H1 (cell line): ENCODE results near the gene MAML3. TPM values are rescaled to one million over a fixed set of nuclear protein-coding genes. Genes with fewer than 3 reads are reported as not detected.

Experiments
- CTCF ChIA-PET: fragments of 300-600 bp; sonication (Branson Sonifier 250); formaldehyde crosslinking; loops from one replicate; lab custom pipeline; 2021; ENCODE audit not compliant: partially characterized antibody; lab: Charles Lee
- POLR2A ChIA-PET: fragments of 300-600 bp; sonication (Branson Sonifier 250); formaldehyde crosslinking; loops from one replicate; lab custom pipeline; 2021; ENCODE audit warnings: inconsistent platforms; ENCODE audit not compliant: partially characterized antibody; lab: Charles Lee
- DNase-seq, 2 experiments: peaks; one replicate each; pipeline versions ENCODE4 v3.0.0 to v3.0.0-alpha.2; 2010 to 2022; ENCODE audit warnings: low spot score in 2 of 2, low read depth in 1 of 2, mixed read lengths in 1 of 2
- FAIRE-seq: peaks from 2 replicates; lab custom pipeline; 2011; peaks lifted over from hg19 to GRCh38; lab: Jason Lieb, UNC
- H2AFZ ChIP-seq: 2 replicates; pipeline ENCODE4 v1.8.1; 2012; ENCODE audit warnings: low read length, inconsistent platforms
- H2AK5ac ChIP-seq: 2 replicates; pipeline ENCODE4 v1.6.1; 2013; ENCODE audit warnings: low read depth, low read length
- H2BK120ac ChIP-seq: replicated peaks from 2 replicates; pipeline ENCODE3; 2013; ENCODE audit warnings: low read depth, low read length, inconsistent platforms
- H2BK12ac ChIP-seq: 2 replicates; pipeline ENCODE4 v1.6.1; 2013; ENCODE audit warnings: low read depth, low read length
- H2BK15ac ChIP-seq: 2 replicates; pipeline ENCODE4 v1.6.1; 2013; ENCODE audit warnings: low read length
- H2BK20ac ChIP-seq: 2 replicates; pipeline ENCODE4 v1.6.1; 2013; ENCODE audit warnings: low read length
- H2BK5ac ChIP-seq: 2 replicates; pipeline ENCODE4 v1.6.1; 2013; ENCODE audit warnings: low read depth, low read length
- H3K14ac ChIP-seq: 2 replicates; pipeline ENCODE4 v1.6.1; 2013; ENCODE audit warnings: inconsistent platforms; ENCODE audit not compliant: insufficient read length
- H3K18ac ChIP-seq: 2 replicates; pipeline ENCODE4 v1.6.1; 2013; ENCODE audit warnings: low read length; ENCODE audit errors: extremely low read depth
- H3K23ac ChIP-seq: 2 replicates; pipeline ENCODE4 v1.6.1; 2013; ENCODE audit warnings: inconsistent platforms; ENCODE audit not compliant: insufficient read length
- H3K23me2 ChIP-seq: 2 replicates; pipeline ENCODE4 v1.6.1; 2013; ENCODE audit warnings: low read depth, low read length
- H3K27ac ChIP-seq: 2 replicates; pipeline ENCODE4 v1.6.1; 2011; ENCODE audit warnings: low read depth, low read length, inconsistent platforms
- H3K27me3 ChIP-seq, 4 experiments: replicated peaks in 1 of 4; 1 replicate in 1 of 4; 2 replicates in 3 of 4; pipeline versions ENCODE4 v1.6.1 to v1.8.1; 2011 to 2013; ENCODE audit warnings: low read length in 3 of 4, mild to moderate bottlenecking in 3 of 4, inconsistent platforms in 2 of 4, mixed read lengths in 2 of 4, moderate library complexity in 1 of 4; ENCODE audit not compliant: control insufficient read depth in 3 of 4, insufficient read depth in 3 of 4; ENCODE audit errors: extremely low read depth in 1 of 4
- H3K36me3 ChIP-seq, 4 experiments: 2 replicates each; pipeline versions ENCODE4 v1.6.1 to v1.8.1; 2011 to 2013; ENCODE audit warnings: mild to moderate bottlenecking in 4 of 4, low read length in 3 of 4, moderate library complexity in 2 of 4, control low read depth in 1 of 4, inconsistent platforms in 1 of 4; ENCODE audit not compliant: insufficient read depth in 4 of 4, control insufficient read depth in 2 of 4
- H3K4ac ChIP-seq: replicated peaks from 2 replicates; pipeline ENCODE3; 2013; ENCODE audit warnings: low read length, low read depth, mixed read lengths, inconsistent platforms; ENCODE audit not compliant: insufficient read length
- H3K4me1 ChIP-seq, 4 experiments: replicated peaks in 1 of 4; 1 replicate in 1 of 4; 2 replicates in 3 of 4; pipeline versions ENCODE4 v1.6.1 to v1.8.1; 2011 to 2013; ENCODE audit warnings: low read length in 3 of 4, inconsistent platforms in 2 of 4, mixed read lengths in 1 of 4; ENCODE audit not compliant: insufficient read depth in 4 of 4, control insufficient read depth in 3 of 4
- H3K4me2 ChIP-seq, 2 experiments: 2 replicates each; pipeline versions ENCODE4 v1.6.1 to v1.8.1; 2011 to 2013; ENCODE audit warnings: low read depth in 2 of 2, low read length in 2 of 2, control low read depth in 1 of 2, inconsistent platforms in 1 of 2, mild to moderate bottlenecking in 1 of 2; ENCODE audit not compliant: insufficient read depth in 1 of 2
- H3K4me3 ChIP-seq, 4 experiments: fragments of 200-600, 300-600 bp in 1 of 4; sonication (generic), shearing (Covaris generic), sonication (Bioruptor Twin) in 1 of 4; 2 replicates each; pipeline versions ENCODE4 v1.5.1 to v1.8.1; 2011 to 2016; ENCODE audit warnings: low read length in 4 of 4, low read depth in 3 of 4, control low read depth in 2 of 4, inconsistent platforms in 2 of 4, mild to moderate bottlenecking in 2 of 4, mixed read lengths in 1 of 4, moderate library complexity in 1 of 4; ENCODE audit not compliant: insufficient read depth in 2 of 4; ENCODE audit errors: extremely low read depth in 1 of 4
- H3K56ac ChIP-seq: replicated peaks from 2 replicates; pipeline ENCODE3; 2013; ENCODE audit warnings: low read depth, mild to moderate bottlenecking, mixed read lengths, low read length, inconsistent platforms; ENCODE audit not compliant: insufficient read length
- H3K79me1 ChIP-seq: 2 replicates; pipeline ENCODE4 v1.6.1; 2013; ENCODE audit warnings: low read depth, low read length, control low read depth
- H3K79me2 ChIP-seq, 2 experiments: 2 replicates each; pipeline versions ENCODE4 v1.6.1 to v1.8.1; 2012 to 2013; ENCODE audit warnings: low read length in 2 of 2, mild to moderate bottlenecking in 2 of 2, inconsistent platforms in 1 of 2; ENCODE audit not compliant: insufficient read depth in 2 of 2, control insufficient read depth in 1 of 2
- H3K9ac ChIP-seq, 4 experiments: replicated peaks in 1 of 4; 1 replicate in 1 of 4; 2 replicates in 3 of 4; pipeline versions ENCODE4 v1.6.1 to v1.8.1; 2011 to 2013; ENCODE audit warnings: low read depth in 3 of 4, low read length in 3 of 4, control low read depth in 2 of 4, mild to moderate bottlenecking in 2 of 4, moderate library complexity in 2 of 4, inconsistent platforms in 1 of 4; ENCODE audit errors: extremely low read depth in 1 of 4
- H3K9me3 ChIP-seq, 2 experiments: 2 replicates each; pipeline versions ENCODE4 v1.6.1 to v1.8.1; 2012 to 2013; ENCODE audit warnings: mild to moderate bottlenecking in 2 of 2, moderate library complexity in 2 of 2, control low read depth in 1 of 2, inconsistent platforms in 1 of 2, low read depth in 1 of 2, low read length in 1 of 2, mixed read lengths in 1 of 2; ENCODE audit not compliant: insufficient read depth in 2 of 2
- H4K20me1 ChIP-seq, 2 experiments: replicated peaks in 1 of 2; 2 replicates each; pipeline versions ENCODE3 to v1.8.1; 2011 to 2013; ENCODE audit warnings: inconsistent platforms in 2 of 2, low read length in 2 of 2, mild to moderate bottlenecking in 1 of 2; ENCODE audit not compliant: insufficient read depth in 2 of 2, control insufficient read depth in 1 of 2
- H4K5ac ChIP-seq: 2 replicates; pipeline ENCODE4 v1.6.1; 2013; ENCODE audit warnings: low read length, low read depth, mixed read lengths, inconsistent platforms; ENCODE audit not compliant: insufficient read length
- H4K8ac ChIP-seq: 2 replicates; pipeline ENCODE4 v1.8.0; 2013; ENCODE audit warnings: mild to moderate bottlenecking, moderate library complexity, low read length, inconsistent platforms; ENCODE audit not compliant: insufficient read depth; ENCODE audit errors: extremely low read depth
- H4K91ac ChIP-seq: replicated peaks from 2 replicates; pipeline ENCODE3; 2013; ENCODE audit warnings: low read length, mixed read lengths, inconsistent platforms; ENCODE audit not compliant: insufficient read length
- MAX ChIP-seq: IDR thresholded peaks from 2 replicates; pipeline ENCODE4 v1.6.1; 2012; ENCODE audit warnings: inconsistent platforms
- NRF1 ChIP-seq: IDR thresholded peaks from 2 replicates; pipeline ENCODE4 v1.6.1; 2011; ENCODE audit warnings: mild to moderate bottlenecking, low read depth, low read length, improper control_type of control experiment
- SIRT6 ChIP-seq: IDR thresholded peaks from one replicate; pipeline ENCODE4 v1.7.1; 2012; ENCODE audit warnings: low read length, inconsistent platforms
- WGBS, 2 experiments: shearing (Covaris generic) in 1 of 2; methylation state at CpG; one replicate each; pipeline versions ENCODE4 v1.1.6 to v1.1.7; 2013 to 2015; ENCODE audit warnings: low lambda C conversion rate in 2 of 2, mixed read lengths in 2 of 2, inconsistent platforms in 1 of 2, low coverage in 1 of 2, missing lambda C conversion rate in 1 of 2; ENCODE audit not compliant: insufficient replicate concordance in 2 of 2, insufficient coverage in 1 of 2, insufficient read length in 1 of 2; ENCODE audit errors: extremely low coverage in 1 of 2, missing lambda C conversion rate in 1 of 2; 5-methylcytosine and 5-hydroxymethylcytosine counted together
- polyA plus RNA-seq, 7 experiments: library from polyadenylated mRNA; depleted of rRNA in 3 of 7; stranded (reverse) in 5 of 7; unstranded in 2 of 7; fragments of >200 nt in 5 of 7; fragments of 200-250 nt in 2 of 7; gene quantifications; 1 replicate in 5 of 7; 2 replicates in 1 of 7; 4 replicates in 1 of 7; pipeline versions ENCODE4 v1.2.1 to v1.2.3, GENCODE V29; 2011 to 2013; ENCODE audit warnings: missing spikeins in 2 of 7, mixed read lengths in 2 of 7
- total RNA-seq: library from RNA; stranded (reverse); fragmentation: NEBNext Ultra II Directional; extraction: Animal tissue kit (Norgen Biotek cat#: 25700); gene quantifications from 2 replicates; pipeline ENCODE4 v1.2.1, GENCODE V29; 2021

MAML3 gene
- total and polyA plus RNA-seq, 2 of the 8 experiments (the other 6 are each of a cell fraction or from before 2014, with no cell fraction given), result 2.1 to 5.7 TPM

GRCh38 chr4:139826426-139826825, 327.6 kb downstream of the MAML3 start:
- 72% methylated on average over 8 of the region's 8 CpGs; no CpG with 5 or more reads in 1 of the 2 experiments for WGBS, 2 experiments
- no peaks in the 10 kb centered on the region for H3K36me3 ChIP-seq
- TF ChIP-seq NRF1 (no peak), MAX (no peak), SIRT6 (no peak)
- no peak overlapping the region for H3K23ac ChIP-seq
- H3K4ac ChIP-seq, result no peak overlapping the region
- H4K20me1 ChIP-seq, result no peaks in the 10 kb centered on the region
- H3K4me2 ChIP-seq, result no peak overlapping the region; a peak in 2 of 4 replicates
- no peak overlapping the region for H3K14ac ChIP-seq
- H2BK5ac ChIP-seq, result peak overlapping the region; percentile 14; the same call in 1 of the 2 replicates
- H3K79me2 ChIP-seq, result no peaks in the 10 kb centered on the region
- ChIA-PET POLR2A (interaction anchor here (1.1 to 1.7 kb wide), 3 partner anchors 10 to 48 kb away, joined by 3 to 5 read pairs (median 3); no protein-coding TSS in a partner anchor), CTCF (interaction anchor here (0.9 to 2.1 kb wide), 6 partner anchors 8 to 209 kb away, joined by 3 to 10 read pairs (median 4); no protein-coding TSS in a partner anchor)
- FAIRE-seq (no peak), DNase-seq (no peak)
- H3K27me3 ChIP-seq, result no peaks in the 10 kb centered on the region
- peaks cover under 1 to 3% of the 10 kb centered on the region in 2 experiments; a peak in 1 of 4 replicates for H3K9me3 ChIP-seq
- H3K56ac ChIP-seq, result no peak overlapping the region
- H2AK5ac ChIP-seq, result peak overlapping the region; percentile 93
- H2BK120ac ChIP-seq, result peak overlapping the region; percentile 7
- H3K23me2 ChIP-seq, result no peaks in the 10 kb centered on the region
- no peak overlapping the region for H2AFZ ChIP-seq
- H2BK12ac ChIP-seq, result peak overlapping the region; percentile 98
- no peak overlapping the region for H3K9ac ChIP-seq
- peak overlapping the region; percentile 91 for H2BK20ac ChIP-seq
- peak overlapping the region; percentile 93; the same call in 1 of the 2 replicates for H3K18ac ChIP-seq
- no peak overlapping the region for H4K5ac ChIP-seq
- H3K4me1 ChIP-seq, result peaks cover 4 to 29% (median 27%) of the 10 kb centered on the region in 4 experiments
- no peak overlapping the region for H3K4me3 ChIP-seq
- H4K91ac ChIP-seq, result peak overlapping the region; percentile 2
- H4K8ac ChIP-seq, result no peak overlapping the region
- no peak overlapping the region for H2BK15ac ChIP-seq
- no peak overlapping the region for H3K27ac ChIP-seq
- H3K79me1 ChIP-seq, result 0 out of 2 replicates have a peak, but pooled peaks cover 2% of the 10 kb centered on the region
